Astrocyte (in vitro differentiated cells and primary cell): ENCODE data around the gene AP2B1.

Source experiments
- EZH2 ChIP-seq: IDR thresholded peaks from 2 replicates; pipeline ENCODE4 v1.6.1; 2012; ENCODE audit warnings: mild to moderate bottlenecking, low read length, inconsistent platforms; ENCODE audit not compliant: insufficient read depth
- TF ChIP-seq, protein P1 (sequence below): IDR thresholded peaks from 2 replicates; pipeline ENCODE4 v1.5.1; 2011; ENCODE audit warnings: low read depth, mild to moderate bottlenecking, inconsistent platforms, low read length, moderate library complexity; ENCODE audit not compliant: insufficient read depth

DNA sequence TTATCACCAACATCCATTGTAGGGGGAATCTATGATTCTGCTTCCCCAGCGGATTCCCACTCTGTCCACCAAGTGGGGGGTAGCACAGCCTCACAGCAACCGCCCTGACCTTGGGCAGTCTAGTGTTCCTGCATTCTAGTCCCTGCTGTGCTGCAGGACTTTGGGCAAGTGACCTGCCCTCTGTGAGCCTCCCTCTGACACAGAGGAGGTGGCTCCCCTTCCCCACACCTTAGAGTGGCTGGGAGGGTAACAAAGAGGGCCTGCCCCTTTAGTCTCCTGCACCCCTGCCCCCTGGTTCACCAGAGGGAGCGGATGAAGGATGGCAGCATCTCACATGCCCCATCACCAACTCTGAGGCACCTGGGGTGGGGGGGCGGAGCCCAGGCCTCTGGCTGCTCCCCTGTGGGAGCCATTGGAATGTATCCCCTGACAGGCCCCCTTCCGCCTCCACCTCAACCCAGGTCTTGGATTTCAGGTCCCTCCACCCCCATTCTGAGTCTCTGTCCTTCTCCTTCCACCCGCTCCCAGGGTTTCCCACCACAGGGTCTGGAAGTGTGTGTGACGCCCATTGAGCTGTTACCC is 155.9 kb downstream of the AP2B1 start:
- TF ChIP-seq, protein P1, sequence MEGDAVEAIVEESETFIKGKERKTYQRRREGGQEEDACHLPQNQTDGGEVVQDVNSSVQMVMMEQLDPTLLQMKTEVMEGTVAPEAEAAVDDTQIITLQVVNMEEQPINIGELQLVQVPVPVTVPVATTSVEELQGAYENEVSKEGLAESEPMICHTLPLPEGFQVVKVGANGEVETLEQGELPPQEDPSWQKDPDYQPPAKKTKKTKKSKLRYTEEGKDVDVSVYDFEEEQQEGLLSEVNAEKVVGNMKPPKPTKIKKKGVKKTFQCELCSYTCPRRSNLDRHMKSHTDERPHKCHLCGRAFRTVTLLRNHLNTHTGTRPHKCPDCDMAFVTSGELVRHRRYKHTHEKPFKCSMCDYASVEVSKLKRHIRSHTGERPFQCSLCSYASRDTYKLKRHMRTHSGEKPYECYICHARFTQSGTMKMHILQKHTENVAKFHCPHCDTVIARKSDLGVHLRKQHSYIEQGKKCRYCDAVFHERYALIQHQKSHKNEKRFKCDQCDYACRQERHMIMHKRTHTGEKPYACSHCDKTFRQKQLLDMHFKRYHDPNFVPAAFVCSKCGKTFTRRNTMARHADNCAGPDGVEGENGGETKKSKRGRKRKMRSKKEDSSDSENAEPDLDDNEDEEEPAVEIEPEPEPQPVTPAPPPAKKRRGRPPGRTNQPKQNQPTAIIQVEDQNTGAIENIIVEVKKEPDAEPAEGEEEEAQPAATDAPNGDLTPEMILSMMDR, result no peak
- TF ChIP-seq EZH2, result no peak
